CD14-positive monocyte (primary cell): ENCODE data around the gene TBCK. TPM values are rescaled to one million over a fixed set of nuclear protein-coding genes. Genes with fewer than 3 reads are reported as not detected.

Source experiments
- DNase-seq, 3 donors: peaks; one replicate each; pipeline ENCODE4 v3.0.0-alpha.2; 2011 to 2022
- H2AFZ ChIP-seq: 2 replicates; pipeline ENCODE4 v1.6.0; 2012; ENCODE audit warnings: mild to moderate bottlenecking, low read depth, low read length, inconsistent platforms; ENCODE audit not compliant: insufficient read depth, poor library complexity, severe bottlenecking
- H3K27ac ChIP-seq, 2 donors: 1 replicate in 1 of 2; 2 replicates in 1 of 2; pipeline ENCODE4 v1.5.1; 2012 to 2013; ENCODE audit warnings: low read length in 2 of 2, control low read depth in 1 of 2, inconsistent platforms in 1 of 2, low read depth in 1 of 2, mild to moderate bottlenecking in 1 of 2
- H3K27me3 ChIP-seq, 2 donors: one replicate each; pipeline versions ENCODE4 v1.6.0 to v1.6.1; 2011 to 2013; ENCODE audit warnings: low read length in 2 of 2; ENCODE audit not compliant: control insufficient read depth in 2 of 2, insufficient read depth in 2 of 2
- H3K36me3 ChIP-seq, 2 donors: replicated peaks in 1 of 2; 1 replicate in 1 of 2; 2 replicates in 1 of 2; pipeline versions ENCODE4 v1.5.1 to v1.6.1; 2012 to 2013; ENCODE audit warnings: low read length in 2 of 2, control low read depth in 1 of 2, inconsistent platforms in 1 of 2, mild to moderate bottlenecking in 1 of 2; ENCODE audit not compliant: insufficient read depth in 2 of 2, control insufficient read depth in 1 of 2
- H3K4me1 ChIP-seq, 2 donors: 1 replicate in 1 of 2; 2 replicates in 1 of 2; pipeline versions ENCODE4 v1.5.1 to v1.6.1; 2012 to 2013; ENCODE audit warnings: low read length in 2 of 2, control low read depth in 1 of 2, inconsistent platforms in 1 of 2, mild to moderate bottlenecking in 1 of 2, moderate library complexity in 1 of 2; ENCODE audit not compliant: insufficient read depth in 2 of 2, control insufficient read depth in 1 of 2
- H3K4me2 ChIP-seq: replicated peaks from 2 replicates; pipeline ENCODE3; 2012; ENCODE audit warnings: low read length, moderate library complexity, mild to moderate bottlenecking; ENCODE audit not compliant: poor library complexity, severe bottlenecking; ENCODE audit errors: extremely low read depth
- H3K4me3 ChIP-seq, 3 experiments: fragments of 200-600 bp in 1 of 3; sonication (generic) in 1 of 3; replicated peaks in 1 of 3; 1 replicate in 2 of 3; 2 replicates in 1 of 3; pipeline ENCODE4 v1.5.1; 2011 to 2013; ENCODE audit warnings: low read length in 3 of 3, mild to moderate bottlenecking in 3 of 3, control low read depth in 2 of 3, low read depth in 2 of 3, inconsistent platforms in 1 of 3, moderate library complexity in 1 of 3
- H3K79me2 ChIP-seq: 2 replicates; pipeline ENCODE4 v1.6.0; 2012; ENCODE audit warnings: mild to moderate bottlenecking, control low read depth, inconsistent platforms, low read length, moderate library complexity; ENCODE audit not compliant: insufficient read depth
- H3K9ac ChIP-seq: 2 replicates; pipeline ENCODE4 v1.6.0; 2017; ENCODE audit warnings: low read length, mild to moderate bottlenecking; ENCODE audit not compliant: insufficient read depth, poor library complexity, severe bottlenecking
- H3K9me3 ChIP-seq, 2 donors: replicated peaks in 1 of 2; 1 replicate in 1 of 2; 2 replicates in 1 of 2; pipeline versions ENCODE4 v1.5.1 to v1.6.1; 2012 to 2013; ENCODE audit warnings: low read length in 2 of 2, control low read depth in 1 of 2; ENCODE audit not compliant: control insufficient read depth in 1 of 2, insufficient read depth in 1 of 2
- H4K20me1 ChIP-seq: 2 replicates; pipeline ENCODE4 v1.6.0; 2012; ENCODE audit warnings: mild to moderate bottlenecking, low read length, control low read depth, moderate library complexity; ENCODE audit not compliant: insufficient read depth
- H3K27ac Mint-ChIP-seq, 7 donors: one replicate each; pipeline ENCODE4 v1.8.0; 2020; ENCODE audit warnings: mild to moderate bottlenecking in 7 of 7, mixed read lengths in 7 of 7, moderate library complexity in 6 of 7, inconsistent platforms in 2 of 7
- H3K27me3 Mint-ChIP-seq, 3 donors: one replicate each; pipeline ENCODE4 v1.8.0; 2021 to 2022; ENCODE audit warnings: low read depth in 3 of 3, mild to moderate bottlenecking in 3 of 3, mixed read lengths in 3 of 3, moderate library complexity in 3 of 3, inconsistent platforms in 1 of 3
- H3K36me3 Mint-ChIP-seq, 2 donors: one replicate each; pipeline ENCODE4 v1.8.0; 2020; ENCODE audit warnings: mixed read lengths in 2 of 2, inconsistent platforms in 1 of 2, mild to moderate bottlenecking in 1 of 2
- H3K4me1 Mint-ChIP-seq: one replicate; pipeline ENCODE4 v1.8.0; 2020; ENCODE audit warnings: mild to moderate bottlenecking, mixed read lengths
- H3K4me3 Mint-ChIP-seq, 2 donors: one replicate each; pipeline ENCODE4 v1.8.0; 2020; ENCODE audit warnings: mild to moderate bottlenecking in 2 of 2, mixed read lengths in 2 of 2, moderate library complexity in 1 of 2
- H3K9me3 Mint-ChIP-seq, 7 donors: one replicate each; pipeline ENCODE4 v1.8.0; 2020 to 2022; ENCODE audit warnings: mixed read lengths in 7 of 7, mild to moderate bottlenecking in 6 of 7, moderate library complexity in 6 of 7, inconsistent platforms in 2 of 7
- CTCF ChIP-seq: fragments of 200-600 bp; IDR thresholded peaks from one replicate; pipeline ENCODE4 v1.8.0; 2022; ENCODE audit warnings: antibody characterized with exemption, mild to moderate bottlenecking
- WGBS: methylation state at CpG from one replicate; pipeline ENCODE4 v1.1.5; 2013; ENCODE audit warnings: missing lambda C conversion rate; ENCODE audit not compliant: insufficient coverage; 5-methylcytosine and 5-hydroxymethylcytosine counted together
- intact Hi-C, 2 donors: fragments of 100-400 bp; cut with micrococcal nuclease; formaldehyde crosslinking; loops; one replicate each; pipeline versions ENCODE4 v1.15.0 to v1.15.1; 2023
- polyA plus RNA-seq, 3 donors: library from polyadenylated mRNA; depleted of rRNA in 1 of 3; unstranded in 2 of 3; stranded (reverse) in 1 of 3; fragments of 300-500 nt in 2 of 3; fragments of >200 nt in 1 of 3; fragmentation: Illumina TruSeq in 2 of 3; gene quantifications; 1 replicate in 2 of 3; 2 replicates in 1 of 3; pipeline ENCODE4 v1.2.3, GENCODE V29; 2012 to 2021

Gene TBCK
- polyA plus RNA-seq, 3 donors = 8.0 to 14.0 (median 12.5) TPM

GRCh38 chr4:106201373-106201772 lies 114.6 kb downstream of the TBCK start:
- no peak for TF ChIP-seq CTCF
- Histone ChIP-seq H3K79me2 (no peaks in the 10 kb centered on the region), H4K20me1 (no peaks in the 10 kb centered on the region), H3K9ac (no peak overlapping the region), H3K4me3 (no peak overlapping the region), H3K36me3 (no peaks in the 10 kb centered on the region), H3K27ac (no peak overlapping the region), H3K27me3 (no peaks in the 10 kb centered on the region), H3K4me2 (no peak overlapping the region), H2AFZ (no peak overlapping the region), H3K9me3 (no peaks in the 10 kb centered on the region), H3K4me1 (no peaks in the 10 kb centered on the region)
- Mint-ChIP-seq H3K4me1 (no peaks in the 10 kb centered on the region), H3K4me3 (no peak overlapping the region), H3K9me3 (no peaks in the 10 kb centered on the region), H3K27ac (no peak overlapping the region), H3K36me3 (peaks cover 0 to 12% of the 10 kb centered on the region in 2 donors), H3K27me3 (no peaks in the 10 kb centered on the region)
- intact Hi-C loops = no loop called here
- DNase-seq = no peak

- Mint-ChIP-seq H3K4me3 (no peak overlapping the region), H3K27me3 (no peaks in the 10 kb centered on the region), H3K36me3 (peaks cover 14 to 15% of the 10 kb centered on the region in 2 donors), H3K9me3 (peaks cover 0 to 1% (median 0%) of the 10 kb centered on the region in 7 donors), H3K27ac (no peak overlapping the region), H3K4me1 (peaks cover 1% of the 10 kb centered on the region)
- Histone ChIP-seq H3K36me3 (peaks cover 4 to 25% of the 10 kb centered on the region in 2 donors), H3K27ac (no peak overlapping the region), H3K9ac (no peak overlapping the region), H3K79me2 (no peaks in the 10 kb centered on the region), H4K20me1 (no peaks in the 10 kb centered on the region), H3K4me3 (no peak overlapping the region), H3K27me3 (no peaks in the 10 kb centered on the region), H2AFZ (no peak overlapping the region), H3K4me1 (no peaks in the 10 kb centered on the region), H3K9me3 (no peaks in the 10 kb centered on the region), H3K4me2 (no peak overlapping the region)
- intact Hi-C loops = no loop called here
- TF ChIP-seq CTCF = no peak
- no CpG with 5 or more reads among the region's 1 CpG for WGBS
- no peak for DNase-seq
Observed at GRCh38 chr4:106195435-106195950, 120.5 kb downstream of the TBCK start.
